Mammary microvascular endothelial cell (primary cell): ENCODE measurements around the gene FAR1. TPM values are rescaled to one million over a fixed set of nuclear protein-coding genes. Genes with fewer than 3 reads are reported as not detected.

ENCODE experiments used
- total RNA-seq: library from RNA; depleted of rRNA; stranded (reverse); fragments of >200 nt; gene quantifications from 2 replicates; pipeline ENCODE4 v1.2.3, GENCODE V29; 2015

Gene FAR1
- 30.1 and 36.0 TPM in 2 replicates for total RNA-seq

GRCh38 chr11:13668102-13668956 is at the start of gene FAR1:
FAR1 (plus strand) TSS chr11:13668668; CDS start chr11:13694766, 26,098 bp downstream.

Other genes with a start within 250 kb of the FAR1 start
- gene BTBD10, start 205.4 kb upstream of the FAR1 start, total RNA-seq: 77.2 and 78.1 TPM in 2 replicates
- not detected in 2 replicates for gene PTH, start 172.7 kb upstream of the FAR1 start, total RNA-seq